Fibroblast of the aortic adventitia (primary cell): Measurements from ENCODE around the gene RTL5. TPM values are rescaled to one million over a fixed set of nuclear protein-coding genes. Genes with fewer than 3 reads are reported as not detected.

Experiments used
- DNase-seq: peaks from one replicate; pipeline ENCODE4 v3.0.0-alpha.2; 2010; ENCODE audit warnings: low read depth
- H3K4me3 ChIP-seq: 2 replicates; pipeline ENCODE4 v1.5.1; 2011; ENCODE audit warnings: low read depth, mild to moderate bottlenecking, control low read depth, low read length, moderate library complexity
- total RNA-seq: library from RNA; depleted of rRNA; stranded (reverse); fragments of >200 nt; gene quantifications from 2 replicates; pipeline ENCODE4 v1.2.3, GENCODE V29; 2012; ENCODE audit warnings: low replicate concordance
- TF ChIP-seq, protein P1 (sequence below): IDR thresholded peaks from 2 replicates; pipeline ENCODE4 v1.5.1; 2011; ENCODE audit warnings: mild to moderate bottlenecking, low read length, control low read depth, inconsistent platforms; ENCODE audit not compliant: insufficient read depth

Gene RTL5
- total RNA-seq, 1 donor: 2.3 TPM

DNA sequence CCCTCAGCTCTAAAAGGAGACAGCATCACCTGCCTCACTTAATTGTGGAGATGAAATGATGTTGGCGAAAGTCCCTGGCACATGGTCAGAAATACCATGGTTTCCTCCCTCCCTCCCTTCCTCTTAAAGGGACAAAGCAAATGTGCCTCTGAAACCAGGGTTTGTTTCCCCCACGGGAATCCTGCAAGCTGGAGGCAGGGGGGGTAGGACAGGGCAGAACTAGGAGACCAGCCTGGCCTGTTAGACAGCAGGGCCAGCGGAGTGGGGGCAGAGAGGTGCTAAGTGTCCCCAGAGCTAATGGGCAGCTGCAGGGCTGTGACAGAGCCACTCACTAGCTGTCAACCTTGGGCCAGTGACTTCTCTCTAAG is 5.7 kb downstream of the RTL5 start:
- TF ChIP-seq, protein P1, sequence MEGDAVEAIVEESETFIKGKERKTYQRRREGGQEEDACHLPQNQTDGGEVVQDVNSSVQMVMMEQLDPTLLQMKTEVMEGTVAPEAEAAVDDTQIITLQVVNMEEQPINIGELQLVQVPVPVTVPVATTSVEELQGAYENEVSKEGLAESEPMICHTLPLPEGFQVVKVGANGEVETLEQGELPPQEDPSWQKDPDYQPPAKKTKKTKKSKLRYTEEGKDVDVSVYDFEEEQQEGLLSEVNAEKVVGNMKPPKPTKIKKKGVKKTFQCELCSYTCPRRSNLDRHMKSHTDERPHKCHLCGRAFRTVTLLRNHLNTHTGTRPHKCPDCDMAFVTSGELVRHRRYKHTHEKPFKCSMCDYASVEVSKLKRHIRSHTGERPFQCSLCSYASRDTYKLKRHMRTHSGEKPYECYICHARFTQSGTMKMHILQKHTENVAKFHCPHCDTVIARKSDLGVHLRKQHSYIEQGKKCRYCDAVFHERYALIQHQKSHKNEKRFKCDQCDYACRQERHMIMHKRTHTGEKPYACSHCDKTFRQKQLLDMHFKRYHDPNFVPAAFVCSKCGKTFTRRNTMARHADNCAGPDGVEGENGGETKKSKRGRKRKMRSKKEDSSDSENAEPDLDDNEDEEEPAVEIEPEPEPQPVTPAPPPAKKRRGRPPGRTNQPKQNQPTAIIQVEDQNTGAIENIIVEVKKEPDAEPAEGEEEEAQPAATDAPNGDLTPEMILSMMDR: no peak
- no peak overlapping the region for H3K4me3 ChIP-seq
- peak; percentile 23 for DNase-seq

DNA sequence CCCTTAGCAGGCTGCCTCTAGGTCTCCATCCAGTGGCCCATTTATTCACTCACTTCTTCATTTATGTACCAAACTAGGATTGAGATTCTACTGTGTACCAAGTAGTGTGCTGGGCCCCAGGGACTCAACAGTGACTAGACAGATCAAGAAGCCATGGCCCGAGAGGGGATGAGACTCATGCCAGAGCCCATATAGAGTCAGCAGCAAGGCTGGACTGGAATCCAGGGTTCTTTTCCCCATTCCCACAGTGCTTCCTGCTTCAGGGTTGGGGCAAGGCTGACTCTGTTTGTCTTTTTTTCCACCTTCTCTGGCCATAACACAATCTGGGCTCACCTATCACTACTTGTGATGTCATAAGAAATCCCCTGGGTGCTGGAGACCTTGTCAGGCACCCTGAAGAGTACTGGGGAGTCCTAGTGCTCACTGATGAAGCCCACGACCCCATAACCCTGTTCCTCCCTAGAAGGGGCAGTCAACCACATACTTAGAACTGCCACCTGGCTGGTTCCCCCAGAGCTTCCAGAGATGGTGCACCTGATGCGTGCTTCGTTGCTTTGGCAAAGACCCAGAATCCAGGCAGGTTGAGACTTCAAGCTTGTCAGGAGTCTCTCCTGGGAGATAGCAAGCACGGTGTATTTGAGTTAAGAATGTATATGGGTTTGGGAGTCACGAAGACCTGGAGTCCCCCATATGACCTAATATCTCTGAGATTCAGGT is 6.2 kb downstream of the RTL5 start:
- H3K4me3 ChIP-seq: no peak overlapping the region
- TF ChIP-seq, protein P1: peak; percentile 7
- DNase-seq: no peak

DNA sequence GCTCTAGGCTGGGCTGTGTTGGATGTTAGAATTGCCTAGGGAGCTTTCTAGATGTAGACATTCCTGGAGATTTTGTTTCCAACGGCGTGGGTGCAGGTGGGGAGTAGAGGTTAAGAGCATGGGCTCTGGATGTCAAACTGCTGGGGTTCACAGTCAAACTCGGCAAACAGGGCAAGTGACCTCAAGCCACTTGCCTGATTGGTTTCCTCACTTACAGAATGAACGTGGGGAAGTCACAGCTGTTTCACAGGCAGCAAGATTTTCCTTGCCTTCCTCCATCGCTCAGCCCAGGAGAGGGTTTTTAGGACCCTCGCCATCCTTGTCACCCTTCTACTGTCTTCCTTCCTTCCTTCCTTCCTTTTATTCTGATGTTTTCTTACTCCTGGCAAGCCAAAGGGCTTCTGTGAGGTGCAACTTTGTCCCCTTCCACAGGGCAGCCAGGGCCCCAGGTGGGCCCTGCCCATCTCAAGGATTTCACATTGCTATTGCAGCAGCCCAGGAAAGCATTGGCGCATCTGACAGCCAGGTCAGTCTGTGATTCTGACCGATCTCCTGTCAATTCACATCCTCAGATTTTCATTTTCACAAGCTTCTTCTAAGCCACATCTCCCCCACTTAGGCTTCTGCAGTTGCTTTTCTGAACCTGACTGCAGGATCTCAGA is 7.0 kb downstream of the RTL5 start:
- no peak overlapping the region for H3K4me3 ChIP-seq
- DNase-seq: no peak
- TF ChIP-seq, protein P1: no peak

DNA sequence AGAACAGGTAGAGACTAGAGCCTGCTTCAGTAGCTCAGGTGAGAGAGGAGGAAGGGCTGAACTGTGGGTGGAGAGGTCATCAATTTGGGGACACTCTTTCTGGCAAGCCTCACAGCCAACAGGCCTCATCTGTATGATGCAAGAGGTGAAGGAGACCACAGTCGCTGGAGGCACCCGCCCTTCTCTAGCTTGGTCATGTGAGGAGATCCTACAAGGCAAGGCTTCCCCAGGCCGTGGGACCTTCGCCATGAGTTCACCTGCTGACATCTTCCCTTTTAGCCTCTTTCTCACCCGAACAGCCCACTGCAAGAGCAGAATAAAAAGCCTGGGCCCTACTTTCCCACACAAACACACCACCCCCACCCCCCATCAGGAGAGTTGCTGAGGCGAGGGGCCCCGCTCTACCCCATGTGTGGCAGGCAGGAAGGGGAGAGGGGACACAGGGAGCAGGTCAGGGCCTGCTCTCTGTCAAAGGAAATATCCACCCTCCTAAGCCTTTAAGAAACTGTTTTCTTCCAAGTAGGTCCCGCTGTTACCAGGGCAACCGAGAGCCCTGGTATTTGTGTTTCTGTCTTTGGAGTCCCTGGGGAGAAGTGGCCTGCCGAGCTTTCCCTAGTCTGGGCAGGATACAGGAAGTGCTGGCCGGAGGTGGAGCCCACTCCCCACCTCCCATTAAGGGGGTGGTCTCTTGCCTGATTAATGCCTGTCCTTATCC is 8.1 kb downstream of the RTL5 start:
- H3K4me3 ChIP-seq: no peak overlapping the region
- TF ChIP-seq, protein P1: no peak
- no peak for DNase-seq

GRCh38 chrX:72122621-72123337 is 8.9 kb downstream of the RTL5 start:
- H3K4me3 ChIP-seq: no peak overlapping the region
- no peak for DNase-seq
- TF ChIP-seq, protein P1: no peak

DNA sequence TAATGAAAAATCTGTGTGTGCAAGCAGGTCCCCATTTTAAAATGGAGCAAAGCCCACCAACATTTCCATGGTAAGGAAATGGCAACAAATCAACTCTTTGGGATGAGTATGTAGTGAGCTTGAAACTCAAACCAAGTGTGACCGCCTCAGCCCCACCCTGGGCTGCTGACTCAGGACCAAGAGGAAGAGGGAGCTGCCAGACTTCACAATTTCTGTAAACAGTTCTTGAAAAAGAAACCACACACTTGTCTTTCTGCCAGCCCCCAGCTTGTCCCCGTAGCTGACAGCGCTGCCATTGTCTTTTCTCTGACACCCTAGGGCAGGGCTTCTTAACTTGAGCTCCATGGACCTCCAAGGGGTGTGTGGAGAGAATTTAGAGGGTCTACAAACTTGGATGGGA is 10.3 kb downstream of the RTL5 start:
- TF ChIP-seq, protein P1: no peak
- DNase-seq: peak; percentile 75
- H3K4me3 ChIP-seq: no peak overlapping the region
